Measurements from ENCODE around the gene GIGYF1.
"Not testable (repeated sequence)": the region's sequence is repeated elsewhere in the genome, so short reads cannot be mapped to it uniquely, and the experiment has no call there.

Gene GIGYF1

DNA sequence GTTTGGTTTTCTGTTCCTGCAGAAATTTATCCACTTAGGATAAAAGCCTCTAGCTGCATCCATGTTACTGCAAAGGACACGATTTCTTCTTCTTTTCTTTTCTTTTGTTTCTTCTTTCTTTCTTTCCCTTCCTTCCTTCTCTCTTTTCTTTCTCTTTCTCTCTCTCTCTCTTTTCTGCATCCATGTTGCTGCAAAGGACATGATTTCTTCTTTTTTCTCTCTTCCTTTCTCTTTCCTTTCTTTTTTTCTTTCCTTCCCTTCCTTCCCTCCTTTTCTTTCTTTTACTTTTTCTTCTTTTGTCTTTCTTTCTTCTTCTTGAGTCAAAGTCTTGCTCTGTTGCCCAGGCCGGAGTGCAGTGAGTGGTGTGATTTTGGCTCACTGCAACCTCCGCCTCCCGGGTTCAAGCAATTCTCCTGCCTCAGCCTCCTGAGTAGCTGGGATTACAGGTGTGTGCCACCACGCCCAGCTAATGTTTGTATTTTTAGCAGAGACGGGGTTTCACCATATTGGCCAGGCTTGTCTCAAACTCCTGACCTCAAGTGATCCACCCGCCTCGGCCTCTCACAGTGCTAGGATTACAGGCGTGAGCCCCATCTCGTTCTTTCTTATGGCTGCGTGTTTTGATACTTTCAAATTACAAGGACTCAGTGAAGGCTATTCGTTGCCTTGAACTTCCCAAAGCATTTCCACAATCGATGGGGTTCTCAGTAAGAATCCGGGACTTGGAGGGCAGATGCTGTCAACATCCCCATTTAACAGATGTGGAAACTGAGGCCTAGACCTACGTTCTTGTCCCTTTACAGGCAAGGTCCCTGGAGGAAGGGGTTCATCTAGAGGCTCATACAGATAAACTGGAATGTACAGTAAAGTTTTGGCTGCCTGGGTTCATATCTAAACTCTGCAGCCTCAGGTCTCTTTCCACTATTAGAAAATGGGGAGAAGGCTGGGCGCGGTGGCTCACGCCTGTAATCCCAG lies 22.4 kb downstream of the GIGYF1 start:
- Histone ChIP-seq H3K27me3 (ENCODE audit: insufficient read depth, low read depth, severe bottlenecking) (no peaks in the 10 kb centered on the region), H3K9me3 (ENCODE audit: severe bottlenecking) (no peaks in the 10 kb centered on the region), H3K36me3 (peaks cover 3% of the 10 kb centered on the region), H3K4me3 (ENCODE audit: low read depth, low read length) (no peak overlapping the region), H3K27ac (no peak overlapping the region)
- DNase-seq = no peak
- no peak for TF ChIP-seq CTCF (IDR thresholded peaks at IDR 0.05; ENCODE audit: low read depth, low read length)

DNA sequence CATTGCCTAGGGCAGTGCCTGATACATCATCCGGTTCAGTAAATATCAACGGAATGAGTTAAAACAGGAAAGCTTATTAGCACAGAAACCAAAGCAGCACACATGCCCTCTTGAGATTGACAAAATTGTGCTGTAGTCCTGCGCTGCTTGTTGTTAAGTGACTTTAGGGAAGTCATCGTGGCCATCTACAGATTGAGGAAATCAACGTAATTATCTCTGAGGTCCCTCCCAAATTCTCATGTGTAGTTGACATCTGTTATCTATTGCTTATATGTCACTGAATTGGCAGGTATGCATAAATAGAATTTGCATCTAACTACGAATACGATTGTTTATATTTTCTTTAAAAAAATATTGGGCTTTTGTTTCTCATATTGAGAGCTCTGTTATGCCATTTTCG lies 24.0 kb downstream of the GIGYF1 start:
- Histone ChIP-seq H3K9me3 (ENCODE audit: severe bottlenecking) (no peaks in the 10 kb centered on the region), H3K27ac (no peak overlapping the region), H3K36me3 (no peaks in the 10 kb centered on the region), H3K27me3 (ENCODE audit: insufficient read depth, low read depth, severe bottlenecking) (no peaks in the 10 kb centered on the region), H3K4me3 (ENCODE audit: low read depth, low read length) (no peak overlapping the region)
- no peak for TF ChIP-seq CTCF (IDR thresholded peaks at IDR 0.05; ENCODE audit: low read depth, low read length)
- no peak for DNase-seq

DNA sequence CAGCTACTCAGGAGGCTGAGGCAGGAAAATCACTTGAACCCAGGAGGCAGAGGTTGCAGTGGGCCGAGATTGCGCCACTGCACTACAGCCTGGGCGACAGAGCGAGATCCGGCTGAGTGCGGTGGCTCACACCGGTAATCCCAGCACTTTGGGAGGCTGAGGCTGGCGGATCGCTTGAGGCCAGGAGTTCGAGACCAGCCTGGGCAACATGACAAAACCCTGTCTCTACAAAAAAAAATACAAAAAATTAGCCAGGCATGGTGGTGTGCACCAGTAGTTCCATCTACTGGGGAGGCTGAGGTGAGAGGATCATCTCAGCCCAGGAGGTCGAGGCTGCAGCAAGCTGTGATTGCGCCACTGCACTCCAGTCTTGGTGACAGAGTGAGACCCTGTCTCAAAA lies 24.9 kb downstream of the GIGYF1 start:
- DNase-seq; H3K27me3 ChIP-seq (ENCODE audit: insufficient read depth, low read depth, severe bottlenecking); H3K27ac ChIP-seq; H3K36me3 ChIP-seq; H3K4me3 ChIP-seq (ENCODE audit: low read depth, low read length); H3K9me3 ChIP-seq (ENCODE audit: severe bottlenecking): not testable (repeated sequence)

- Histone ChIP-seq H3K9me3 (ENCODE audit: severe bottlenecking) (no peaks in the 10 kb centered on the region), H3K27ac (no peak overlapping the region), H3K27me3 (ENCODE audit: insufficient read depth, low read depth, severe bottlenecking) (no peaks in the 10 kb centered on the region), H3K4me3 (ENCODE audit: low read depth, low read length) (no peak overlapping the region), H3K36me3 (no peaks in the 10 kb centered on the region)
- TF ChIP-seq CTCF (IDR thresholded peaks at IDR 0.05; ENCODE audit: low read depth, low read length) = no peak
- DNase-seq = no peak
These were observed 26.0 kb downstream of the GIGYF1 start for GRCh38 chr7:100668069-100668449.

GRCh38 chr7:100667331-100668068 lies 26.6 kb downstream of the GIGYF1 start:
- H3K4me3 ChIP-seq (ENCODE audit: low read depth, low read length) = no peak overlapping the region
- DNase-seq = no peak
- no peak for TF ChIP-seq CTCF (IDR thresholded peaks at IDR 0.05; ENCODE audit: low read depth, low read length)
- no peaks in the 10 kb centered on the region for H3K9me3 ChIP-seq (ENCODE audit: severe bottlenecking)
- H3K36me3 ChIP-seq = no peaks in the 10 kb centered on the region
- no peak overlapping the region for H3K27ac ChIP-seq
- H3K27me3 ChIP-seq (ENCODE audit: insufficient read depth, low read depth, severe bottlenecking) = no peaks in the 10 kb centered on the region

DNA sequence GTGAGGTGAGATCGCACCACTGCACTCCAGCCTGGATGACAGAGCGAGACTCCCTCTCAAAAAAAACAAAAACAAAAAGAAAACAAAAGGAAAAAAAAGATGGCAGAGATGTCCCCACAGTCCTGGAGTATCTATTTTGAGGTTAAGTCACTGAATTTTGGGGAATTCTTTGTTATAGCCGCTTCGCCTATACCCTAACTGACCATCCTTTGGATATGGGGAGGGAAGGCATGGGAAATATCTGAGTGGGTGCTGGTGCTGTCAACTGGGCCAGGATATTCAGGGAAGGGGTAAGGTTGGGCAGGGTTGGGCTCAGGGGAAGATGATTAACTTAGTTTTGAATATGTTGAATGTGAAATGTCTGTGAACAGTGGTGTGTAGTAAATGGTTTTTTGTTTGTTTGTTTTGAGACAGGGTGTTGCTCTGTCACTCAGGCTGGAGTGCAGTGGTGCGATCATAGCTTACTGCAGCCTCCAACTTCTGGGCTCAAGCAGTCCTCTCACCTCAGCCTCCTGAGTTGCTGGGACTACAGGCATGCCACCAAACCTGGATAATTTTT lies 28.8 kb downstream of the GIGYF1 start:
- Histone ChIP-seq H3K9me3 (ENCODE audit: severe bottlenecking) (no peaks in the 10 kb centered on the region), H3K4me3 (ENCODE audit: low read depth, low read length) (no peak overlapping the region), H3K27ac (no peak overlapping the region), H3K27me3 (ENCODE audit: insufficient read depth, low read depth, severe bottlenecking) (no peaks in the 10 kb centered on the region), H3K36me3 (no peaks in the 10 kb centered on the region)
- TF ChIP-seq CTCF (IDR thresholded peaks at IDR 0.05; ENCODE audit: low read depth, low read length) = no peak
- no peak for DNase-seq

DNA sequence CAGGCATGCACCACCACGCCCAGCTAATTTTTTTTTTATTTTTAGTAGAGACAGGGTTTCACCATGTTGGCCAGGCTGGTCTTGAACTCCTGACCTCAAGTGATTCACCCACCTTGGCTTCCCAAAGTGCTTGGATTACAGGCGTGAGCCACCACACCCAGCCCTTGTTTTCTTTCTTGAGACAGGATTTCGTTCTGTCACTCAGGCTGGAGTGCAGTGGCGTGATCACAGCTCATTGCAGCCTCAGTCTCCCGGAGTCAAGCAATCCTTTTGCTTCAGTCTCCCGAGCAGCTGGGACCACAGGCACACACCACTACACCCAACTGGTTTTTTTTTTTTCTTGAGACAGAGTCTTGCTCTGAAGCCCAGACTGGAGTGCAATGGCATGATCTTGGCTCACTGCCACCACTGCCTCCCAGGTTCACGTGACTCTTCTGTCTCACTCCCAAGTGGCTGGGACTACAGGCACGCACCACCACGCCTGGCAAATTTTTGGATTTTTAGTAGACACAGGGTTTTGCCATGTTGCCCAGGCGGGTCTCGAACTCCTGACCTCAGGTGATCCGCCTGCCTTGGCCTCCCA lies 31.8 kb downstream of the GIGYF1 start:
- not testable (repeated sequence) for DNase-seq; H3K36me3 ChIP-seq; H3K4me3 ChIP-seq (ENCODE audit: low read depth, low read length); H3K27ac ChIP-seq; H3K27me3 ChIP-seq (ENCODE audit: insufficient read depth, low read depth, severe bottlenecking); H3K9me3 ChIP-seq (ENCODE audit: severe bottlenecking)
